Type B pancreatic cell (in vitro differentiated cells): ENCODE measurements around the gene OSBPL5. TPM values are rescaled to one million over a fixed set of nuclear protein-coding genes. Genes with fewer than 3 reads are reported as not detected.

Source experiments
- DNase-seq: peaks from one replicate; pipeline ENCODE4 v3.0.0; 2021; ENCODE audit warnings: mixed read lengths; ENCODE audit not compliant: unreplicated experiment; ENCODE audit errors: extremely low spot score
- H3K27ac Mint-ChIP-seq: 2 replicates; pipeline ENCODE4 v1.8.0; 2021; ENCODE audit warnings: mild to moderate bottlenecking, mixed read lengths
- H3K27me3 Mint-ChIP-seq: 2 replicates; pipeline ENCODE4 v1.8.0; 2021; ENCODE audit warnings: mixed read lengths
- H3K36me3 Mint-ChIP-seq: 2 replicates; pipeline ENCODE4 v1.8.0; 2021; ENCODE audit warnings: mixed read lengths
- H3K4me1 Mint-ChIP-seq: one replicate; pipeline ENCODE4 v1.8.0; 2021; ENCODE audit warnings: mixed read lengths; ENCODE audit not compliant: unreplicated experiment
- H3K4me3 Mint-ChIP-seq: 2 replicates; pipeline ENCODE4 v1.8.0; 2021; ENCODE audit warnings: mild to moderate bottlenecking, mixed read lengths
- H3K9me3 Mint-ChIP-seq: 2 replicates; pipeline ENCODE4 v1.8.0; 2021; ENCODE audit warnings: mixed read lengths
- total RNA-seq: library from RNA; stranded (reverse); gene quantifications from 2 replicates; pipeline ENCODE4 v1.2.1, GENCODE V29; 2021; ENCODE audit warnings: low replicate concordance
- TF ChIP-seq, protein P1 (sequence below): fragments of 200-600 bp; sonication (generic); conservative IDR thresholded peaks from 2 replicates; pipeline ENCODE4 v1.5.0; 2021; ENCODE audit warnings: antibody characterized with exemption, mild to moderate bottlenecking

The OSBPL5 gene
- total RNA-seq, 1 donor from 2014 or later, result 33.1 TPM

DNA sequence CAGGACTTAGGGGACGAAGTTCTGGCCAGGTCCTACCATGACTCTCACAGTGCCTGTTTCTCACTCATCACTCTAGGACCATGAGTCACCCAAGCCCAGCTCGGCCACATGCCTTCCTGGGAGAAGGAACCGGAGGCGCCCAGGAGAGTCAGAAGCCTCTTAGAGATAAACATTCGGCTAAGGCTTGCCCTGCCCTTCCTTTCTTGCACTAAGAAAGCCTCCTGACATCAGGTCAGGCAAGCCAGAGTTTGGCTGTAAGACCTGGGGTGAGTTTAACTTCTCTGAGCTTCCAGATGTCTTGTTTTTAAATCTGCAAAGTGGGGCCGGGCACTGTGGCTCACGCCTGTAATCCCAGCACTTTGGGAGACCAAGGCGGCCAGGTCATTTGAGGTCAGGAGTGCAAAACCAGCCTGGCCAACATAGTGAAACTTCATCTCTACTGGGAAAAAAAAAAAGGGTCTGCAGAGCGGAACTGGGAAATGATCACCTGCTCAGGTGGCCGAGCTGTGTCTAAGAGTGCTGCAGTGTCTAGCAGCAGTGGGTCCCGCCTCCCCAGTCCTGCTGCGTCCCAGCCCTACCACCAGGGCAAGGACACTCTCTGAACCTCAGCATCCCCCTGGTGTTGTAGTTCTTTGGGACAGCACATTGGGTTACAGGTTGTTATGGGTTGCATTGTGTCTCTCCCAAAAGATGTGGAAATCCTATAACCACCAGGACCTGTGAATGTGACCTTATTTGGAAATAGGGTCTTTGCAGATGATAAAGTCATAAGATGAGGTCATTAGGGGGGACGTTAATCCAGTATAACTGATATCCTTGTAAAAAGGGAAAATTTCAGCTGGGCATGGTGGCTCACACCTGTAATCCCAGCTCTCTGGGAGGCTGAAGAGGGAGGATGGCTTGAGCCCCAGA lies 106.1 kb downstream of the OSBPL5 start:
- DNase-seq, result no peak
- Mint-ChIP-seq H3K36me3 (peaks cover 5% of the 10 kb centered on the region), H3K27me3 (peaks cover 4% of the 10 kb centered on the region), H3K4me3 (peak overlapping the region; percentile 78), H3K9me3 (no peaks in the 10 kb centered on the region), H3K27ac (no peak overlapping the region), H3K4me1 (peaks cover 22% of the 10 kb centered on the region)
- TF ChIP-seq, protein P1, sequence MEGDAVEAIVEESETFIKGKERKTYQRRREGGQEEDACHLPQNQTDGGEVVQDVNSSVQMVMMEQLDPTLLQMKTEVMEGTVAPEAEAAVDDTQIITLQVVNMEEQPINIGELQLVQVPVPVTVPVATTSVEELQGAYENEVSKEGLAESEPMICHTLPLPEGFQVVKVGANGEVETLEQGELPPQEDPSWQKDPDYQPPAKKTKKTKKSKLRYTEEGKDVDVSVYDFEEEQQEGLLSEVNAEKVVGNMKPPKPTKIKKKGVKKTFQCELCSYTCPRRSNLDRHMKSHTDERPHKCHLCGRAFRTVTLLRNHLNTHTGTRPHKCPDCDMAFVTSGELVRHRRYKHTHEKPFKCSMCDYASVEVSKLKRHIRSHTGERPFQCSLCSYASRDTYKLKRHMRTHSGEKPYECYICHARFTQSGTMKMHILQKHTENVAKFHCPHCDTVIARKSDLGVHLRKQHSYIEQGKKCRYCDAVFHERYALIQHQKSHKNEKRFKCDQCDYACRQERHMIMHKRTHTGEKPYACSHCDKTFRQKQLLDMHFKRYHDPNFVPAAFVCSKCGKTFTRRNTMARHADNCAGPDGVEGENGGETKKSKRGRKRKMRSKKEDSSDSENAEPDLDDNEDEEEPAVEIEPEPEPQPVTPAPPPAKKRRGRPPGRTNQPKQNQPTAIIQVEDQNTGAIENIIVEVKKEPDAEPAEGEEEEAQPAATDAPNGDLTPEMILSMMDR, result peak; percentile 37

DNA sequence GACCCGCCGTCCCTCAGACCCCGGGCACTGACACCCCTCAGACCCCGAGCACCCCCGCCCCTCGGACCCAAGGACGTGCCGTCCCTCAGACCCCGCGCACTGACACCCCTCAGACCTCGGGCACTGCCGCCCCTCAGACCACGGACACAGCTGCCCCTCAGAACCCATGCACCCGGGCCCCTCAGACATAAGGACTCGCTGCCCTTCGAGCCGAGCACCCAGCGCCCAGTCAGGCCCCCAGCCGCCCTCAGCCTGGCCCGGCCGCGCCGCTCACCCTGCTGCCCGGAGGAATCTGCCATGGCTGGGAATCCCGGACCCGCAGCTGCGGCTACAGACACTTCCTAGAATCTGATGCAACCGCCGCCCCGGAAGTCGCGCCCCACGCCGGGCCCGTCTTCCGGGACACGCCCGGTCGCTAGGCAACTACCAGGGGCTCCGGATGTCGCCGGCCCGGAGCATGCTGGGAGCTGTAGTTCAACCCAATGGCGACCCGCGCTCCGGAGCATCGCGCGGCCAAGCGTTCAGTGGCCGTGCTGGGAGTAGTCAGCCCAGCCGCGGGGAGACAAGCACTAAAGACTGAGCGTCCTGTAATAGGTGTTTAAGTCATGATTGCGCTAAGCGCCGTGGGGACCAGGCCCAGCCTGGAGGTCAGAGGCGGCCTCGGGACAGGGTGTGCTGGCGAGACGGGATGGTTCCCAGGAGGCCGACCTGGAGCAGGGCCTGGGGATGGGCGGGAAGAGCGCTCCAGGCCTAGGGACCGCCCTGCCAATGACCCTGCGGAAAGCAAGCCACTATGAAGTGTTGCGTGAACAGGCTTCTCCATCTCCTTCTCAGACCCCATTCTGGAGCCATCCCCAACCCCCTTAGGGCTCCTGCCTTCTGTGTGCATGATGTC lies 107.8 kb downstream of the OSBPL5 start, which contains the start of gene CARS1:
CARS1 (minus strand) TSS at position 355 of the 895 bp plus-strand sequence; CDS start at position 299, 56 bp downstream.
- Mint-ChIP-seq H3K4me3 (peak within 1 kb of the TSS; percentile 94), H3K27me3 (no peaks in the 10 kb centered on the region), H3K4me1 (peaks cover 22% of the 10 kb centered on the region), H3K9me3 (no peaks in the 10 kb centered on the region), H3K27ac (peak within 1 kb of the TSS; percentile 85), H3K36me3 (peaks cover 5% of the 10 kb centered on the region)
- peak; percentile 93 for DNase-seq
- TF ChIP-seq, protein P1, result no peak

DNA sequence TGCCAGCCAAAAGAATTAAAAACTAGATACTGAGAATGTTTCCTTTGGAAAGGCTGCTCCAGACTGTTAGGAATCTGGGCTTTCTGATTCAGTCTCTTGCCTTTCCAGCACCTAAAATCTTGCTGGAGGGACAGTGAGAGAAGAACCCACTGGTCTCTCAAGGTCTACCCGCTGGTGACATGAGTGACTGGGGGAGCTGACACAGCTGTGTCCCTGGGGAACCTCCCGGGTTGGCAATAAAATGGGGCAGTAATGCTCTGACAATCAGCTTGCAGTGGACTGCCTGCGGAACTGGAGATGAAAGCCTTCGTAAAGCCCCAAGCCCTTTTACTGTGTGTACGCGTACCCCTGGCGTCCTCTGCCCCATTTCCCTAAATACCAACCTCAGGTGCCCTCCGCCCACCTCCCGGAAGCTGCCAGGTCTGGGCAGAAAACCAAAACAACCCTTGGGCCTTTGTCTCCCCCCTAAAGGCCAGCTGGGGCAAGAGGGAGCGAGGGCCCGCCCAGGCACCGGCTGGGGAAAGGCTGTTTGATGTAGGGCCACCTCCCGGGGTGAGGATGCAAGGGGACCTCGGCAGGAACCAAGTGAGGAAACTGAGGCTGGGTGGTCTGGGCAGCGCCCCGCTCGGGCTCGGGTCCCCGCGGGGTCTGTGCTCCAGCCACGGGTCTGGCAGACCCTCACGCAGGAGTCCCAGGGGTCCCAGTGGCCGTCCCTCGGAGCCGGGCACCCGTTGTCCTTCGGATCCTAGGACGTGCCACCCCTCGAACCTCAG lies 108.6 kb downstream of the OSBPL5 start:
- Mint-ChIP-seq H3K9me3 (no peaks in the 10 kb centered on the region), H3K4me1 (peaks cover 25% of the 10 kb centered on the region), H3K27ac (peak overlapping the region; percentile 85), H3K27me3 (no peaks in the 10 kb centered on the region), H3K36me3 (peaks cover 5% of the 10 kb centered on the region), H3K4me3 (peak overlapping the region; percentile 94)
- TF ChIP-seq, protein P1, result no peak
- DNase-seq, result no peak

DNA sequence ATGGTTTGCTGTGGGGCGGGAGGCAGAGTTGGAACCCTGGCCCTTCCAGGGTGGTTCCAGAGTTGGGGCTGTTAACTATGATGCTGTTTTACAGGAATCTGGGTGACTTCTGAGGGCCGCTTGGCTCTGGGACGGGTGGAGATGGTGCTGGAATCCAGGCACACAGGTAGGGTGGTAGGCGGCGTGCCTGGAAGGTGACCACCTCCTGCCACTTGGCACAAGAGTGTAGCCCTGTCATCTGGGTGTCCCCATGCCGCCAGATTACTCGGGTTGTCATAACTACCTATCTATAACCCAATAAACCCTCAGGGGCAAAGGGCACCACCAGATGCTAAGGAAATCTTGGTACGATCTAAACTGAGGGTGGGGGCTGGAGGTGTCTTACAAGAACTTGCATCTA lies 109.2 kb downstream of the OSBPL5 start:
- TF ChIP-seq, protein P1, result no peak
- H3K4me1 Mint-ChIP-seq, result peaks cover 31% of the 10 kb centered on the region
- DNase-seq, result no peak
- no peaks in the 10 kb centered on the region for H3K9me3 Mint-ChIP-seq
- peaks cover 5% of the 10 kb centered on the region for H3K36me3 Mint-ChIP-seq
- peak overlapping the region; percentile 94 for H3K4me3 Mint-ChIP-seq
- no peaks in the 10 kb centered on the region for H3K27me3 Mint-ChIP-seq
- peak overlapping the region; percentile 85 for H3K27ac Mint-ChIP-seq

DNA sequence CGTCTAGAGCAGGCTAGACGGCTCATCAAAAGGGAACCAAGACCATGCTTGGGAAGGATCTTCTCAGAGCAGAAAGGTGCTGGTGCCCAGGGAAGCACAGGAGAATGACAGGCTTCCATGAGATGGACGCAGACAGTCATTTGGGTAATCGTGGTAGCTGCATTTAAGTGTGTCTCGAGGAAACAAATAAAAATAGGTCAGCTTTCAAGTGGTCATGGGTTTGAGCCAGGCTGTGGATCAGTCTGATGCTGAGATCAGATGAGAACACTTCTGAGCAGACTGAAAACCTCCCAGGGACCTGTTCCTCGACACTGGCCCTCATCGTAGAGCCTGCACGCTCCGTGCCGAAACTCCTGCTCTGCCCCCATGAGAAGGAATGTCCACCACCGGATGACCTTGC lies 112.5 kb downstream of the OSBPL5 start:
- Mint-ChIP-seq H3K9me3 (no peaks in the 10 kb centered on the region), H3K4me3 (peak overlapping the region; percentile 22), H3K4me1 (peaks cover 32% of the 10 kb centered on the region), H3K27me3 (no peaks in the 10 kb centered on the region), H3K27ac (no peak overlapping the region), H3K36me3 (peaks cover 5% of the 10 kb centered on the region)
- TF ChIP-seq, protein P1, result no peak
- no peak for DNase-seq
